Activated T-helper 1 cell treated with anti-CD3 and anti-CD28 coated beads, Interleukin-12 subunit alpha, Interleukin-12 subunit beta, Interleukin-2, Interleukin-4 antibody, amounts not matched to agents 30 ng/mL and 10 ng/mL and 1 ng/mL, durations not matched to agents 14 hours and 24 hours and 36 hours (primary cell): ENCODE results near the gene E2F6. TPM values are rescaled to one million over a fixed set of nuclear protein-coding genes. Genes with fewer than 3 reads are reported as not detected.

Experiments
- DNase-seq: peaks from one replicate; pipeline ENCODE4 v3.0.0; 2021; ENCODE audit warnings: low spot score
- H3K27ac Mint-ChIP-seq: one replicate; pipeline ENCODE4 v1.8.0; 2021; ENCODE audit warnings: mild to moderate bottlenecking, mixed read lengths
- H3K27me3 Mint-ChIP-seq: one replicate; pipeline ENCODE4 v1.8.0; 2022; ENCODE audit warnings: mild to moderate bottlenecking, moderate library complexity, mixed read lengths; ENCODE audit not compliant: insufficient read depth
- H3K36me3 Mint-ChIP-seq: one replicate; pipeline ENCODE4 v1.8.0; 2021; ENCODE audit warnings: low read depth, mixed read lengths
- H3K4me1 Mint-ChIP-seq: one replicate; pipeline ENCODE4 v1.8.0; 2021; ENCODE audit warnings: low read depth, mixed read lengths
- H3K4me3 Mint-ChIP-seq: one replicate; pipeline ENCODE4 v1.8.0; 2021; ENCODE audit warnings: mild to moderate bottlenecking, moderate library complexity, mixed read lengths
- H3K9me3 Mint-ChIP-seq: one replicate; pipeline ENCODE4 v1.8.0; 2021; ENCODE audit warnings: mixed read lengths
- intact Hi-C: fragments of 100-400 bp; cut with micrococcal nuclease; formaldehyde crosslinking; loops from one replicate; pipeline ENCODE4 v1.15.1; 2024
- total RNA-seq: library from RNA; stranded (reverse); gene quantifications from 2 replicates; pipeline ENCODE4 v1.2.3, GENCODE V29; 2022

The E2F6 gene
- total RNA-seq, 1 donor from 2014 or later = 22.1 TPM

- H3K9me3 Mint-ChIP-seq = no peaks in the 10 kb centered on the region
- H3K36me3 Mint-ChIP-seq = no peaks in the 10 kb centered on the region
- DNase-seq = no peak
- no peaks in the 10 kb centered on the region for H3K4me1 Mint-ChIP-seq
- intact Hi-C loops = no loop called here
- no peaks in the 10 kb centered on the region for H3K27me3 Mint-ChIP-seq
- no peak overlapping the region for H3K27ac Mint-ChIP-seq
- no peak overlapping the region for H3K4me3 Mint-ChIP-seq
Observed at GRCh38 chr2:11404376-11405073, 61.4 kb downstream of the E2F6 start.

GRCh38 chr2:11402436-11402835, 63.5 kb downstream of the E2F6 start:
- H3K27me3 Mint-ChIP-seq = no peaks in the 10 kb centered on the region
- no peak overlapping the region for H3K4me3 Mint-ChIP-seq
- no peaks in the 10 kb centered on the region for H3K9me3 Mint-ChIP-seq
- no peak for DNase-seq
- no peaks in the 10 kb centered on the region for H3K4me1 Mint-ChIP-seq
- intact Hi-C loops = no loop called here
- H3K36me3 Mint-ChIP-seq = no peaks in the 10 kb centered on the region
- no peak overlapping the region for H3K27ac Mint-ChIP-seq

- Mint-ChIP-seq H3K27me3 (no peaks in the 10 kb centered on the region), H3K27ac (no peak overlapping the region), H3K36me3 (no peaks in the 10 kb centered on the region), H3K4me3 (no peak overlapping the region), H3K4me1 (no peaks in the 10 kb centered on the region), H3K9me3 (no peaks in the 10 kb centered on the region)
- DNase-seq = no peak
- intact Hi-C loops = no loop called here
Observed at GRCh38 chr2:11399438-11399762, 66.6 kb downstream of the E2F6 start.

- H3K36me3 Mint-ChIP-seq = no peaks in the 10 kb centered on the region
- H3K27me3 Mint-ChIP-seq = no peaks in the 10 kb centered on the region
- H3K4me1 Mint-ChIP-seq = no peaks in the 10 kb centered on the region
- no peak overlapping the region for H3K27ac Mint-ChIP-seq
- no peak for DNase-seq
- intact Hi-C loops = no loop called here
- H3K4me3 Mint-ChIP-seq = no peak overlapping the region
- no peaks in the 10 kb centered on the region for H3K9me3 Mint-ChIP-seq
Observed at GRCh38 chr2:11398750-11399437, 67.1 kb downstream of the E2F6 start.

GRCh38 chr2:11397513-11397912, 68.4 kb downstream of the E2F6 start:
- intact Hi-C loops = no loop called here
- no peak for DNase-seq
- no peaks in the 10 kb centered on the region for H3K36me3 Mint-ChIP-seq
- H3K27ac Mint-ChIP-seq = no peak overlapping the region
- no peaks in the 10 kb centered on the region for H3K9me3 Mint-ChIP-seq
- H3K4me1 Mint-ChIP-seq = no peaks in the 10 kb centered on the region
- no peak overlapping the region for H3K4me3 Mint-ChIP-seq
- H3K27me3 Mint-ChIP-seq = no peaks in the 10 kb centered on the region

- Mint-ChIP-seq H3K27me3 (no peaks in the 10 kb centered on the region), H3K9me3 (no peaks in the 10 kb centered on the region)
Observed at GRCh38 chr2:11396467-11397445, 69.2 kb downstream of the E2F6 start.

GRCh38 chr2:11396021-11396420, 69.9 kb downstream of the E2F6 start:
- no peak overlapping the region for H3K4me3 Mint-ChIP-seq
- intact Hi-C loops = no loop called here
- H3K27me3 Mint-ChIP-seq = no peaks in the 10 kb centered on the region
- no peak overlapping the region for H3K27ac Mint-ChIP-seq
- no peaks in the 10 kb centered on the region for H3K36me3 Mint-ChIP-seq
- DNase-seq = no peak
- no peaks in the 10 kb centered on the region for H3K9me3 Mint-ChIP-seq
- no peaks in the 10 kb centered on the region for H3K4me1 Mint-ChIP-seq

More at GRCh38 chr2:11396467-11397445, 69.2 kb downstream of the E2F6 start:
- intact Hi-C loops = no loop called here
- no peak overlapping the region for H3K4me3 Mint-ChIP-seq
- no peaks in the 10 kb centered on the region for H3K36me3 Mint-ChIP-seq
- H3K4me1 Mint-ChIP-seq = no peaks in the 10 kb centered on the region
- H3K27ac Mint-ChIP-seq = no peak overlapping the region
- no peak for DNase-seq

- no peaks in the 10 kb centered on the region for H3K27me3 Mint-ChIP-seq
- no peaks in the 10 kb centered on the region for H3K9me3 Mint-ChIP-seq
- no peaks in the 10 kb centered on the region for H3K36me3 Mint-ChIP-seq
- no peak overlapping the region for H3K27ac Mint-ChIP-seq
- no peak overlapping the region for H3K4me3 Mint-ChIP-seq
- H3K4me1 Mint-ChIP-seq = no peaks in the 10 kb centered on the region
- DNase-seq = no peak
- intact Hi-C loops = no loop called here
Observed at GRCh38 chr2:11395389-11395788, 70.6 kb downstream of the E2F6 start.

Other genes with a start within 250 kb of the E2F6 start
- 20.5 and 21.7 TPM in 2 replicates for gene ROCK2, start 121.5 kb downstream of the E2F6 start, total RNA-seq
- gene GREB1, start 67.9 kb upstream of the E2F6 start, total RNA-seq = 0.10 and 0.41 TPM in 2 replicates
- not detected in 2 replicates for gene NTSR2, start 204.0 kb upstream of the E2F6 start, total RNA-seq